GM18870 (cell line): ENCODE measurements around the gene METTL6.
"Not testable (repeated sequence)": the region's sequence is repeated elsewhere in the genome, so short reads cannot be mapped to it uniquely, and the experiment has no call there.

Source experiments
- ATAC-seq: cut with Tn5 transposase; IDR thresholded peaks from one replicate; pipeline ENCODE4 v1.9.1; 2021; ENCODE audit warnings: moderate library complexity; ENCODE audit not compliant: unreplicated experiment

METTL6 gene

DNA sequence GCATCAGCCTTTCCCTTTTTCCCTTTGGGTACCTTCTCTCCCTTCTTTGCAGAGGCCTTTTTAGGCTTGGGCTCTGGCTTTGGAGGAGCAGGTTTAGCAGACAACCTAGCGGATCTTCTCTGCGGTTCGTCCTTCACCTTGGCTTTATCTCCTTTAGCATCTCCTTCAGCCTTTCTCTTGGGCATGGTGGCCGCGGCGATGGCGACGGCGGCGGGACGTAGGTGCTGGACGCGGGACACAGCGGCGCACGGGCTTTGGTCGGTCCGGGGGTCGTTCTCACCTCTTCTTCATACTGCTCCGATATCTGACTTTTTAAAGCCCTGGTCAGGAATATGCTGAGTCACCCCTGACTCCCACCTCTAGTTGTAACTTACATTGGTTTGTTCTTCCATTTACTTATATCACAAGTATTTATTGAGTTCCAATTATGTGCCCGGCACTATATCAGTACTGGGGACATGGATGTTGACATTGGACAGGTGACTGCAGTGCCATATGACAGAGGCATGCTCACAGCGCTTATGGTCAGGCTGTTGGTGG lies 51.8 kb downstream of the METTL6 start:
- no peak for ATAC-seq

DNA sequence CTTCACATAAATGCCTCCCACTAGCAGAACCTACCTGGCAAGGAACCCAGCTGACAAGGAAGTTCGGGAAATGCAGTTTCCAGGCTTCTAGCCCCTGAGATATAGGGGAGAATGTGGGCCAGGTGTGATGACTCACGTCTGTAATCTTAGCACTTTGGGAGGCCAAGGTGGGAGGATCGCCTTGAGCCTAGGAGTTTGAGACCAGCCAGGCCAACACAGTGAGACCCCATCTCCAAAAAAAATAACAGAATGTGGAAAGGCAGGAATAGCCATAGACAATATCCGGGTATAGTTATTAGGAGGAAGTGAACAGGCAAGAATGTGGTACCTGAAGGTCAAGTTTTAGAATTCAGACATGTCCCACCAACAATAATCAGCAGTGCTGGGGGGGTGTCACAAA lies 54.4 kb downstream of the METTL6 start:
- ATAC-seq: no peak

DNA sequence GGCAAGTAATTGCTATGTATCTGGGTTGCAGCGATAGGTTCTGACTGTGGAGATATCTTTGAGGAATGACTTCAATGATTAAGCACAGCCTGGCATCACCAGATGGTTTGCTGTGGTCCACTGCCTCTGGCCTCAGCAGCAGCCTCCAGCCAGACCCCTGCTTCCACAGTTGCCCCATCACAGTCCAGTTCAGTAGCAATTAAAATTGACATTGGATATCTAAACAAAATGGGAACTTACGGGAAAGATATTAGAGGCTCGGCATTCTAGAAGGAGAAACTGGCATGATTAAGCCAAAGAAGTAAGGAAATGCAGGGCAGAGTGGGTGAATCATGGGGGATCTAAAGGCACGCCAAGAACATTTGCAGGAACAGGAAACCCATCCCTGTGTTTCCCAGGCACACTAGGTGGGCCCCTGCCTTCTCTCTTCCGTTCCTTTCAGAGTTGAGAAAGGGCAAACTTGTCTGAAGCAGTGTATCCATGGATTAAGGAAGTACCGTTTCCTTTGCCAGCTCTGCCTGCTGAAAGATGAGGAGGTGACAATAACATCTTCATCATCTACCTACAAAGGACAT lies 58.7 kb downstream of the METTL6 start:
- no peak for ATAC-seq

DNA sequence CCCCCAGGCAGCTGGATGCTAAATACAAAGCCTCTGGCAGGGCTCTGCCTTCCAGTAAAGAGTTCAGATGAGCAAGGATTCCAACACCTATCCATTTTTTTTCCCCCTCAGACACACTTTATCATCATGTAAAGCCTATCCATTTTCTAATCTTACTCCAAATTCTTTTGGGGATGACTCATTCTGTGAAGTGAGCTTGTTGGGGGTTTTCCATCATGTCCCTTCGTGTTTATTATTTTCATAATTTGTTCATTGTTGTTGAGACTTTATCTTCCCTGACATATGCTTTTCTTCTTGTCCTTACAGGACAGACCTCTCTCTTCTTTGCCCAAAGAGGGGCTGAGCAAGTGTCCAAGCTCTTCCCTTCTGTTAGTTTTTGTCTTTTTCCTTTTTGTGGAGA lies 60.3 kb downstream of the METTL6 start:
- no peak for ATAC-seq

DNA sequence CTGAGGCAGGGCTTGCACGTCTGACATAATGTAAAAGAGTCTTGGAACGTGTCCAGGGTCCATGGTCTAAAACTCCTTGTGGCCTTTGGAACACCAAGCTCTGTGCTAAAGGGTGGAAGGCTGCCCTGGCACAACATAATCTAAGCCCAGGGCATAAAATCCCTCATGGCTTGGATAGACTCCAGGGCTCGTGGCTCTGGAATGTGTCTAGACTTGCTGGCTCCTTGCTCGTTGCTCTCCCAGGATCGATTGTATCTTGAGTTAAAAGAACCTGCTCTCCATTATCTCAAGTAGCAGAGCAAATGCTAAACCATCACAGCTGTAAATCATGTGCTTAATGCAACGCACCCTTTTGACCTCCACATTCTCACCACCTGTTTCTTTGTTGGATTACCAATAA lies 63.3 kb downstream of the METTL6 start:
- ATAC-seq: not testable (repeated sequence)

DNA sequence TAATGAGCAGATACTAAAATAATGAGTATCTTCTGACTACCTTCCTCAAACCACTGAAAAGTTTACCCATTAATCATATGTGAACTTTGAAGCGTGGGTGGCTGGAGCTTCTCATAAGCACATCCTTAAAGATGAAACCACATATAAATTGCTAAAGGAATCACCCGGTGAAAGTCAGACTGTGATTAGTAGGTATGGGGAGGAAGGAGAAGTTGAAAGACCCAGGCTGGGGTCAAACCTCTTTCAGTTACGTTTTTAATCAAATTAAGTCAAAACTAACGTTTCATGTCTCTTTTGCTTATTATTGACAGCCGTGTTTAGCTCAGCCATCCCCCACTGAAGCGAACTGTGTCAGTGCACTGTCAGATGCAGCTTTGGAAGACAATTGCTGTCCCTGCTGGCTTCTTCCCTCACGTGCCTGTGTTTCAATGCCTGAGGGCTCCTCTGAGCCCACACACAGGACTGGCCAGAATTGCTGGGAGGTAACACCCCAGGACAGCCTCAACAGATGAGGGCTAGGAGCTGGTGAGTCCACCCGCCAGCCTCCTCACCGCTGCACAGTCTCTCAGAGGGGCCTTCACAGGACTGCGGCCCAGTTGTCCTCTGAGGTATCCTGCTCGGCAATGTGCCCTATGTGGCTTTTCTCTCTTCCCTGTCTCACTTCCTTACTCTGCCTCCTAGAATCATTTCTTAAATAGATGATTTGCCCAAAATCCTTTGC lies 65.7 kb downstream of the METTL6 start:
- ATAC-seq: peak; percentile 84

DNA sequence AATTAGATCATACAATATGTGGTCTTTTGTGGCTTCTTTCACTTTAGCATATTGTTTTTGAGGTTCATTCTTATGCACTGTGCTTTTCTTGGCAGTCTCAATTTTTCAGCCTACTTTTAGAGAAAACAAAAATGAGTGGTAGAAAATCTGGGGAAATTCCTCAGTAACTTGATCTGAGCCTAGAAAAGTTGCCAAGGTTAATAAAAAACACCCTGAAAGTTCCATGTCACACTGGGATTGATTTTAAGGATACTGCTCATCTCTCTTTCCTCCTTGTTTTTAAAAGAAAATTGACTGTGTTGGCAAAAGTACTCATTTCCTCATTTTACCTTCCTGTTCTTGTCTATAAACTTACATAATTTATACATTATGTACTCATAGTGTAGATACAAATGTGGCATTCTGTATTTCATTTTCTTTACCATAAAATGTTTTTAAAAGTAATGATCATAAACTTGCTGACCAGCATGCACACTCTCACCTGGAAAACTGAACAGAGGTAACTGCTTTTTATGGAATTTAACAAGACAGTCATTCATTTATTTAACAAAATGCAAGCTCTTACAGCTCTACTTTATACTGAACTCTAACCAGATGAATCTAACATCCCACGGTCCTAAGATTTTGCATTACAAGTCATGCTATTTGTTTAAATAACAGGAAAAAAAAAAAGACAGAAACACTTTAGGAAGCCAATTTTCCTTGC lies 66.4 kb downstream of the METTL6 start:
- no peak for ATAC-seq
